Gastrocnemius medialis (tissue), 4 donors: Measurements from ENCODE around the gene TBL1X. TPM values are rescaled to one million over a fixed set of nuclear protein-coding genes. Genes with fewer than 3 reads are reported as not detected.

Experiments
- ATAC-seq, 2 donors: fragments of 150-250 bp; one replicate each; pipeline ENCODE4 v1.9.1; 2016
- DNase-seq, 2 donors: peaks; one replicate each; pipeline ENCODE4 v3.0.0-alpha.2; 2019
- H3K27ac ChIP-seq, 4 donors: fragments of 200-600 bp; sonication (generic); 1 replicate in 1 of 4; 2 replicates in 3 of 4; pipeline ENCODE4 v1.5.1; 2016 to 2018; ENCODE audit warnings: mild to moderate bottlenecking in 2 of 4, moderate library complexity in 1 of 4
- H3K27me3 ChIP-seq, 3 donors: fragments of 200-600 bp; sonication (generic) in 2 of 3; 1 replicate in 1 of 3; 2 replicates in 2 of 3; pipeline versions ENCODE4 v1.5.1 to v1.6.0; 2016 to 2019; ENCODE audit warnings: mild to moderate bottlenecking in 1 of 3, moderate library complexity in 1 of 3
- H3K36me3 ChIP-seq, 2 donors: fragments of 200-600 bp; sonication (generic) in 1 of 2; one replicate each; pipeline ENCODE4 v1.5.1; 2017 to 2018
- H3K4me1 ChIP-seq, 2 donors: fragments of 200-600 bp; sonication (generic) in 1 of 2; one replicate each; pipeline ENCODE4 v1.5.1; 2016 to 2017; ENCODE audit warnings: mild to moderate bottlenecking in 2 of 2
- H3K4me3 ChIP-seq, 4 donors: fragments of 200-600 bp; sonication (generic) in 3 of 4; 1 replicate in 1 of 4; 2 replicates in 3 of 4; pipeline ENCODE4 v1.5.1; 2016 to 2019; ENCODE audit warnings: mild to moderate bottlenecking in 2 of 4
- H3K9me3 ChIP-seq, 3 donors: fragments of 200-600 bp; sonication (generic) in 2 of 3; 1 replicate in 1 of 3; 2 replicates in 2 of 3; pipeline ENCODE4 v1.5.1; 2016 to 2019
- CTCF ChIP-seq, 5 experiments: fragments of 450-650 bp in 3 of 5; fragments of 200-600 bp in 2 of 5; sonication (generic) in 2 of 5; IDR thresholded peaks in 4 of 5; conservative IDR thresholded peaks in 1 of 5; 1 replicate in 4 of 5; 2 replicates in 1 of 5; pipeline ENCODE4 v1.5.1; 2016 to 2019; ENCODE audit warnings: antibody characterized with exemption in 5 of 5, mild to moderate bottlenecking in 3 of 5, moderate library complexity in 3 of 5
- POLR2A ChIP-seq, 2 donors: fragments of 450-650 bp; IDR thresholded peaks; one replicate each; pipeline ENCODE4 v1.6.1; 2017; ENCODE audit warnings: antibody characterized with exemption in 2 of 2, mild to moderate bottlenecking in 2 of 2, moderate library complexity in 2 of 2
- in situ Hi-C, 4 donors: fragments of 200-750 bp; cut with MboI; loops; one replicate each; pipeline versions ENCODE4 v1.15.0 to v1.8.0; 2017; ENCODE audit warnings: low sequenced_read_pairs in 4 of 4
- intact Hi-C: fragments of 100-400 bp; cut with DNase I; formaldehyde crosslinking; loops from one replicate; pipeline ENCODE4 v1.15.1; 2023; ENCODE audit warnings: low total_unique reads
- total RNA-seq, 4 donors: library from RNA; depleted of rRNA; stranded (reverse); fragments of >200 nt; gene quantifications; one replicate each; pipeline versions ENCODE4 v1.1.0 to v1.2.3, GENCODE V29; 2016

Gene TBL1X
- total RNA-seq, 4 donors from 2014 or later, result 6.7 to 16.8 (median 8.0) TPM

GRCh38 chrX:9651737-9652136 is 186.9 kb downstream of the TBL1X start:
- Histone ChIP-seq H3K4me1 (peaks cover 3 to 10% of the 10 kb centered on the region in 2 donors), H3K27ac (no peak overlapping the region), H3K36me3 (no peaks in the 10 kb centered on the region), H3K27me3 (no peaks in the 10 kb centered on the region), H3K4me3 (no peak overlapping the region), H3K9me3 (no peaks in the 10 kb centered on the region)
- DNase-seq (no peak), ATAC-seq (no peak)
- intact Hi-C loops, result loop anchor here (10.0 kb wide), 1 partner anchor 127 kb away; no protein-coding TSS in a partner anchor
- no peak for TF ChIP-seq POLR2A (IDR thresholded peaks at IDR 0.05)
- TF ChIP-seq CTCF (IDR thresholded peaks at IDR 0.05 in 4 of 5, conservative IDR thresholded peaks at IDR 0.05 in 1 of 5), result no peak
- in situ Hi-C loops, result no loop called here

- H3K27ac ChIP-seq, result no peak overlapping the region
- H3K4me1 ChIP-seq, result peaks cover 0 to 3% of the 10 kb centered on the region in 2 donors
- H3K27me3 ChIP-seq, result no peaks in the 10 kb centered on the region
- H3K9me3 ChIP-seq, result no peaks in the 10 kb centered on the region
- intact Hi-C loops, result loop anchor here (10.0 kb wide), 1 partner anchor 130 kb away; no protein-coding TSS in a partner anchor
- in situ Hi-C loops, result no loop called here
- no peak overlapping the region for H3K4me3 ChIP-seq
- no peak for TF ChIP-seq POLR2A (IDR thresholded peaks at IDR 0.05)
- no peak for TF ChIP-seq CTCF (IDR thresholded peaks at IDR 0.05 in 4 of 5, conservative IDR thresholded peaks at IDR 0.05 in 1 of 5)
- no peaks in the 10 kb centered on the region for H3K36me3 ChIP-seq
- no peak for ATAC-seq
- no peak for DNase-seq
These were observed 190.1 kb downstream of the TBL1X start for GRCh38 chrX:9654929-9655328.

GRCh38 chrX:9656277-9656676 is 191.4 kb downstream of the TBL1X start:
- Histone ChIP-seq H3K27ac (peak overlapping the region in 1 of 4 donors; percentile 10), H3K27me3 (no peaks in the 10 kb centered on the region), H3K36me3 (no peaks in the 10 kb centered on the region), H3K4me3 (no peak overlapping the region), H3K4me1 (peaks cover 0 to 3% of the 10 kb centered on the region in 2 donors), H3K9me3 (no peaks in the 10 kb centered on the region)
- intact Hi-C loops, result loop anchor here (10.0 kb wide), 1 partner anchor 131 kb away; no protein-coding TSS in a partner anchor
- in situ Hi-C loops, result no loop called here
- DNase-seq (peak; percentile 13 to 41), ATAC-seq (peak; percentile 74 to 95)
- TF ChIP-seq CTCF (IDR thresholded peaks at IDR 0.05 in 4 of 5, conservative IDR thresholded peaks at IDR 0.05 in 1 of 5) (no peak), POLR2A (IDR thresholded peaks at IDR 0.05) (no peak)

- Histone ChIP-seq H3K27me3 (no peaks in the 10 kb centered on the region), H3K27ac (no peak overlapping the region), H3K36me3 (no peaks in the 10 kb centered on the region), H3K4me3 (no peak overlapping the region), H3K4me1 (peaks cover 0 to 3% of the 10 kb centered on the region in 2 donors), H3K9me3 (no peaks in the 10 kb centered on the region)
- ATAC-seq (no peak), DNase-seq (no peak)
- in situ Hi-C loops (no loop called here), intact Hi-C loops (loop anchor here (10.0 kb wide), 1 partner anchor 132 kb away; no protein-coding TSS in a partner anchor)
- TF ChIP-seq POLR2A (IDR thresholded peaks at IDR 0.05) (no peak), CTCF (IDR thresholded peaks at IDR 0.05 in 4 of 5, conservative IDR thresholded peaks at IDR 0.05 in 1 of 5) (no peak)
These were observed 192.0 kb downstream of the TBL1X start for GRCh38 chrX:9656871-9657270.
